Neural cell (in vitro differentiated cells): ENCODE results near the gene CEP192. TPM values are rescaled to one million over a fixed set of nuclear protein-coding genes. Genes with fewer than 3 reads are reported as not detected.

Experiments used
- H2AFZ ChIP-seq: fragments of 200-600, 300-800 bp; sonication (generic), shearing (Covaris generic); 2 replicates; pipeline ENCODE4 v1.6.0; 2014; ENCODE audit warnings: low read depth, mild to moderate bottlenecking, antibody characterized with exemption, low read length, moderate library complexity
- H3F3A ChIP-seq: fragments of 200-600 bp; shearing (Covaris generic); 2 replicates; pipeline ENCODE4 v1.6.1; 2016; ENCODE audit warnings: mild to moderate bottlenecking, moderate library complexity, mixed read lengths, antibody characterized with exemption, low read length; ENCODE audit not compliant: insufficient read depth, poor library complexity, severe bottlenecking
- H3K27ac ChIP-seq: fragments of 200-600, 300-800 bp; sonication (generic), shearing (Covaris generic); 2 replicates; pipeline ENCODE4 v1.5.1; 2014; ENCODE audit warnings: mild to moderate bottlenecking, low read length, moderate library complexity
- H3K27me3 ChIP-seq: fragments of 300-800, 200-600 bp; sonication (generic), shearing (Covaris generic); 2 replicates; pipeline ENCODE4 v1.6.0; 2014; ENCODE audit warnings: mild to moderate bottlenecking, low read depth, low read length, moderate library complexity; ENCODE audit not compliant: insufficient read depth
- H3K36me3 ChIP-seq: fragments of 300-800, 200-600 bp; sonication (generic), shearing (Covaris generic); 2 replicates; pipeline ENCODE4 v1.5.1; 2014; ENCODE audit warnings: mild to moderate bottlenecking, antibody characterized with exemption, low read length, moderate library complexity; ENCODE audit not compliant: insufficient read depth
- H3K4me2 ChIP-seq: fragments of 300-800, 200-600 bp; sonication (generic), shearing (Covaris generic); 2 replicates; pipeline ENCODE4 v1.6.0; 2014; ENCODE audit warnings: mild to moderate bottlenecking, low read length
- H3K4me3 ChIP-seq: fragments of 300-800, 200-600 bp; sonication (generic), shearing (Covaris generic); 2 replicates; pipeline ENCODE4 v1.5.1; 2014; ENCODE audit warnings: mild to moderate bottlenecking, low read length, moderate library complexity
- H3K79me2 ChIP-seq: fragments of 200-600 bp; shearing (Covaris generic); replicated peaks from 2 replicates; pipeline ENCODE4 v1.6.0; 2014; ENCODE audit warnings: mild to moderate bottlenecking, low read length, moderate library complexity; ENCODE audit not compliant: insufficient read depth
- H3K9ac ChIP-seq: fragments of 300-800, 200-600 bp; sonication (generic), shearing (Covaris generic); 2 replicates; pipeline ENCODE4 v1.6.1; 2016; ENCODE audit warnings: mild to moderate bottlenecking, low read length, mixed read lengths
- H3K9me2 ChIP-seq: fragments of 200-600 bp; shearing (Covaris generic); 2 replicates; pipeline ENCODE4 v1.6.1; 2016; ENCODE audit warnings: mild to moderate bottlenecking, low read length, mixed read lengths; ENCODE audit not compliant: insufficient read depth
- H3K9me3 ChIP-seq: fragments of 200-600, 300-800 bp; sonication (generic), shearing (Covaris generic); 2 replicates; pipeline ENCODE4 v1.6.1; 2016; ENCODE audit warnings: mild to moderate bottlenecking, mixed run types, low read length, moderate library complexity, mixed read lengths
- H4K20me1 ChIP-seq: fragments of 200-600 bp; shearing (Covaris generic); 2 replicates; pipeline ENCODE4 v1.6.1; 2016; ENCODE audit warnings: mild to moderate bottlenecking, mixed run types; ENCODE audit not compliant: insufficient read depth
- EP300 ChIP-seq: fragments of 450-650 bp; conservative IDR thresholded peaks from 2 replicates; pipeline ENCODE4 v1.6.1; 2014; ENCODE audit warnings: antibody characterized with exemption, mild to moderate bottlenecking, moderate library complexity; ENCODE audit not compliant: poor library complexity, severe bottlenecking
- EZH2 ChIP-seq: fragments of 200-600, 300-800 bp; shearing (Covaris generic), sonication (generic); IDR thresholded peaks from 2 replicates; pipeline ENCODE4 v1.6.1; 2014; ENCODE audit warnings: antibody characterized with exemption, low read length, borderline replicate concordance, mild to moderate bottlenecking; ENCODE audit not compliant: insufficient read depth, poor library complexity, severe bottlenecking
- MXI1 ChIP-seq: fragments of 450-650 bp; conservative IDR thresholded peaks from 2 replicates; pipeline ENCODE4 v1.6.1; 2014; ENCODE audit warnings: antibody characterized with exemption, mild to moderate bottlenecking; ENCODE audit not compliant: poor library complexity, severe bottlenecking
- POLR2AphosphoS5 ChIP-seq: IDR thresholded peaks from 2 replicates; pipeline ENCODE4 v1.6.1; 2012
- RAD21 ChIP-seq: fragments of 450-650 bp; conservative IDR thresholded peaks from 2 replicates; pipeline ENCODE4 v1.6.1; 2014; ENCODE audit warnings: antibody characterized with exemption, mild to moderate bottlenecking, moderate library complexity
- REST ChIP-seq: IDR thresholded peaks from 2 replicates; pipeline ENCODE4 v1.6.1; 2012; ENCODE audit warnings: borderline replicate concordance
- SMC3 ChIP-seq: fragments of 450-650 bp; conservative IDR thresholded peaks from 2 replicates; pipeline ENCODE4 v1.6.1; 2014; ENCODE audit warnings: antibody characterized with exemption, mild to moderate bottlenecking, moderate library complexity; ENCODE audit not compliant: poor library complexity
- TAF1 ChIP-seq: IDR thresholded peaks from 2 replicates; pipeline ENCODE4 v1.6.1; 2012; ENCODE audit warnings: low read depth
- polyA plus RNA-seq: library from polyadenylated mRNA; depleted of rRNA; stranded (reverse); fragments of >200 nt; gene quantifications from 2 replicates; pipeline ENCODE4 v1.2.3, GENCODE V29; 2014
- TF ChIP-seq, protein P1 (sequence below): fragments of 450-650 bp; IDR thresholded peaks from 2 replicates; pipeline ENCODE4 v1.5.1; 2014; ENCODE audit warnings: antibody characterized with exemption, mild to moderate bottlenecking, moderate library complexity; ENCODE audit not compliant: poor library complexity, severe bottlenecking

The CEP192 gene
- polyA plus RNA-seq, 1 donor from 2014 or later = 28.1 TPM

GRCh38 chr18:13108330-13108729 is 117.2 kb downstream of the CEP192 start:
- Histone ChIP-seq H3K9ac (no peak overlapping the region), H3K27me3 (no peaks in the 10 kb centered on the region), H3K27ac (no peak overlapping the region), H3K4me2 (no peak overlapping the region), H2AFZ (no peak overlapping the region), H3K9me2 (no peaks in the 10 kb centered on the region), H3K4me3 (no peak overlapping the region), H3K9me3 (no peaks in the 10 kb centered on the region), H4K20me1 (no peaks in the 10 kb centered on the region), H3K36me3 (peaks cover 7% of the 10 kb centered on the region), H3F3A (no peaks in the 10 kb centered on the region), H3K79me2 (no peaks in the 10 kb centered on the region)
- TF ChIP-seq SMC3 (no peak), MXI1 (no peak), RAD21 (no peak), EP300 (no peak), REST (no peak), POLR2AphosphoS5 (no peak), EZH2 (no peak), TAF1 (no peak)
- TF ChIP-seq, protein P1, sequence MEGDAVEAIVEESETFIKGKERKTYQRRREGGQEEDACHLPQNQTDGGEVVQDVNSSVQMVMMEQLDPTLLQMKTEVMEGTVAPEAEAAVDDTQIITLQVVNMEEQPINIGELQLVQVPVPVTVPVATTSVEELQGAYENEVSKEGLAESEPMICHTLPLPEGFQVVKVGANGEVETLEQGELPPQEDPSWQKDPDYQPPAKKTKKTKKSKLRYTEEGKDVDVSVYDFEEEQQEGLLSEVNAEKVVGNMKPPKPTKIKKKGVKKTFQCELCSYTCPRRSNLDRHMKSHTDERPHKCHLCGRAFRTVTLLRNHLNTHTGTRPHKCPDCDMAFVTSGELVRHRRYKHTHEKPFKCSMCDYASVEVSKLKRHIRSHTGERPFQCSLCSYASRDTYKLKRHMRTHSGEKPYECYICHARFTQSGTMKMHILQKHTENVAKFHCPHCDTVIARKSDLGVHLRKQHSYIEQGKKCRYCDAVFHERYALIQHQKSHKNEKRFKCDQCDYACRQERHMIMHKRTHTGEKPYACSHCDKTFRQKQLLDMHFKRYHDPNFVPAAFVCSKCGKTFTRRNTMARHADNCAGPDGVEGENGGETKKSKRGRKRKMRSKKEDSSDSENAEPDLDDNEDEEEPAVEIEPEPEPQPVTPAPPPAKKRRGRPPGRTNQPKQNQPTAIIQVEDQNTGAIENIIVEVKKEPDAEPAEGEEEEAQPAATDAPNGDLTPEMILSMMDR = no peak

GRCh38 chr18:13110559-13110958 is 119.4 kb downstream of the CEP192 start:
- H3K27ac ChIP-seq = no peak overlapping the region
- H3K27me3 ChIP-seq = no peaks in the 10 kb centered on the region
- no peaks in the 10 kb centered on the region for H3K9me3 ChIP-seq
- no peaks in the 10 kb centered on the region for H3K79me2 ChIP-seq
- no peak overlapping the region for H2AFZ ChIP-seq
- no peaks in the 10 kb centered on the region for H3K9me2 ChIP-seq
- peaks cover 7% of the 10 kb centered on the region for H3K36me3 ChIP-seq
- H3F3A ChIP-seq = no peaks in the 10 kb centered on the region
- no peak for TF ChIP-seq REST
- H3K4me3 ChIP-seq = no peak overlapping the region
- H4K20me1 ChIP-seq = no peaks in the 10 kb centered on the region
- no peak overlapping the region for H3K4me2 ChIP-seq
- H3K9ac ChIP-seq = no peak overlapping the region
